Mesothelial cell of epicardium (in vitro differentiated cells): ENCODE data around the gene FNDC10. TPM values are rescaled to one million over a fixed set of nuclear protein-coding genes. Genes with fewer than 3 reads are reported as not detected.

ENCODE experiments used
- DNase-seq, 2 experiments: peaks; one replicate each; pipeline ENCODE4 v3.0.0; 2021; ENCODE audit warnings: low spot score in 2 of 2; ENCODE audit not compliant: unreplicated experiment in 2 of 2
- H3K27ac Mint-ChIP-seq: 2 replicates; pipeline ENCODE4 v1.8.0; 2021; ENCODE audit warnings: mixed read lengths
- H3K27me3 Mint-ChIP-seq: 2 replicates; pipeline ENCODE4 v1.8.0; 2021; ENCODE audit warnings: low read depth, mixed read lengths
- H3K36me3 Mint-ChIP-seq: 2 replicates; pipeline ENCODE4 v1.8.0; 2021; ENCODE audit warnings: mixed read lengths
- H3K4me1 Mint-ChIP-seq: 2 replicates; pipeline ENCODE4 v1.8.0; 2021; ENCODE audit warnings: mixed read lengths
- H3K4me3 Mint-ChIP-seq: 2 replicates; pipeline ENCODE4 v1.8.0; 2021; ENCODE audit warnings: mild to moderate bottlenecking, moderate library complexity, mixed read lengths
- H3K9me3 Mint-ChIP-seq: 2 replicates; pipeline ENCODE4 v1.8.0; 2021; ENCODE audit warnings: mixed read lengths
- total RNA-seq: library from RNA; stranded (reverse); gene quantifications from 3 replicates; pipeline ENCODE4 v1.2.1, GENCODE V29; 2021
- TF ChIP-seq, protein P1 (sequence below): fragments of 200-600 bp; sonication (generic); IDR thresholded peaks from one replicate; pipeline ENCODE4 v1.5.0; 2021; ENCODE audit warnings: antibody characterized with exemption; ENCODE audit not compliant: unreplicated experiment

Gene FNDC10
- total RNA-seq, 1 donor from 2014 or later, result 5.4 TPM

GRCh38 chr1:1617516-1617915 is 17.6 kb upstream of the FNDC10 start:
- Mint-ChIP-seq H3K9me3 (no peaks in the 10 kb centered on the region), H3K27me3 (no peaks in the 10 kb centered on the region), H3K27ac (no peak overlapping the region), H3K4me3 (peak overlapping the region; percentile 80), H3K36me3 (peaks cover 5% of the 10 kb centered on the region), H3K4me1 (peaks cover 23% of the 10 kb centered on the region)
- no peak for DNase-seq
- TF ChIP-seq, protein P1, sequence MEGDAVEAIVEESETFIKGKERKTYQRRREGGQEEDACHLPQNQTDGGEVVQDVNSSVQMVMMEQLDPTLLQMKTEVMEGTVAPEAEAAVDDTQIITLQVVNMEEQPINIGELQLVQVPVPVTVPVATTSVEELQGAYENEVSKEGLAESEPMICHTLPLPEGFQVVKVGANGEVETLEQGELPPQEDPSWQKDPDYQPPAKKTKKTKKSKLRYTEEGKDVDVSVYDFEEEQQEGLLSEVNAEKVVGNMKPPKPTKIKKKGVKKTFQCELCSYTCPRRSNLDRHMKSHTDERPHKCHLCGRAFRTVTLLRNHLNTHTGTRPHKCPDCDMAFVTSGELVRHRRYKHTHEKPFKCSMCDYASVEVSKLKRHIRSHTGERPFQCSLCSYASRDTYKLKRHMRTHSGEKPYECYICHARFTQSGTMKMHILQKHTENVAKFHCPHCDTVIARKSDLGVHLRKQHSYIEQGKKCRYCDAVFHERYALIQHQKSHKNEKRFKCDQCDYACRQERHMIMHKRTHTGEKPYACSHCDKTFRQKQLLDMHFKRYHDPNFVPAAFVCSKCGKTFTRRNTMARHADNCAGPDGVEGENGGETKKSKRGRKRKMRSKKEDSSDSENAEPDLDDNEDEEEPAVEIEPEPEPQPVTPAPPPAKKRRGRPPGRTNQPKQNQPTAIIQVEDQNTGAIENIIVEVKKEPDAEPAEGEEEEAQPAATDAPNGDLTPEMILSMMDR, result no peak

DNA sequence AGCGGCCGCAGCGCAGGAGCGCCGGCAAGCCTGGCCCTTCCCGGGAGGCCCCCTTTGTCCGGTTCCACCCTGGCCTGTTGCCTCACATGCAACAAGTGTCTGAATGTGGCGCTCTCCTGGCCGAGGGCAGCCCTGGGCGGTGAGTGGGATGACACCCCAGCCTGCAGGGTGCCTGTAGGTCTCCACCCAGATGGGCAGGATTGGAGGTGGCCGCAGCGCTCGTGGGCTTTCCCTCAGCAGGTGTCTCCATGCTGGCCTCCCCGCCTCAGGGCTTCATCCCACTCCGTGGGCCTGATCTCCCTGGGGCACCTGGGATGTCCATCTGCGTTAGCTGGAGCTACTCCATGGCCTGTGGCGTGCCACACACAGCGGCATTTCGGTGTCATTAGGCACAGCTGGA is 16.9 kb upstream of the FNDC10 start:
- Mint-ChIP-seq H3K27me3 (no peaks in the 10 kb centered on the region), H3K4me1 (peaks cover 25% of the 10 kb centered on the region), H3K4me3 (peak overlapping the region; percentile 80), H3K36me3 (peaks cover 8% of the 10 kb centered on the region), H3K27ac (no peak overlapping the region), H3K9me3 (no peaks in the 10 kb centered on the region)
- no peak for DNase-seq
- TF ChIP-seq, protein P1, result no peak

DNA sequence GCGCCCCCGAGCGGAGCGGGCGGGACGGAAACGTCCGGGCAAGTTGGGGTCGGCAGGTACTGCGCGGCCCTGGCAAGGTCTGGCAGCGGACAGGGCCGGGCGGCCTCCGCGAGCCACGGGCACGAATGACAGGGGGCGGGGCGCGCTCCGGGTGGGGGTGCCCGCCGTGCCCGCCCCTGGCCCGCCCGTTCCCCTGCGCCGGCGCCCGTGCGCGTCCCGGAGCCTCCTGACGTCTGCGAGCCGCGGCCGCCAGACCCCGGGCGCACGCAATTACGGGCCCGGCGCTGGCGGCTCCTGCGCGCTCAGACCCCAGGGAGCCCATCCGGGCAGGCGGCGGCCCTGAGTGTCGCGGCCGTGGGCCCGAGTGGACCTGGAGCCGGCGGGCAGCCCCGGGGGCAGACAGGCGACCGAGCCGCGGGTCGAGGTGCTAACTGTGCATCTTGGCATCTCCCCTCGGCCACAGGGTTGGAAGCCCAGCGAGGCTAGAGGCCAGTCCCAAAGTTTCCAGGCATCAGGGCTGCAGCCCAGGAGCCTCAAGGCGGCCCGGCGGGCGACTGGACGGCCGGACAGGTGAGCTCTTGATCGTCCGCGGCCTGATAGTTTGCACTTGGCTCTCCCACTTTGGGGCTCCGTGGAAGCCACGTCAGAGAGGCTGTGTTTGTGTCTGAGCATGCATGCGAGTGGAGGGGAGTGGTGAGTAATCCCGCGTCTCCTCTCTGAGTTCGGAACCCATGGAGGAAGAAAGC is 16.3 kb upstream of the FNDC10 start:
- Mint-ChIP-seq H3K4me1 (peaks cover 26% of the 10 kb centered on the region), H3K27me3 (no peaks in the 10 kb centered on the region), H3K27ac (peak overlapping the region; percentile 85), H3K36me3 (peaks cover 8% of the 10 kb centered on the region), H3K4me3 (peak overlapping the region; percentile 80), H3K9me3 (no peaks in the 10 kb centered on the region)
- DNase-seq, result no peak
- TF ChIP-seq, protein P1, result no peak

DNA sequence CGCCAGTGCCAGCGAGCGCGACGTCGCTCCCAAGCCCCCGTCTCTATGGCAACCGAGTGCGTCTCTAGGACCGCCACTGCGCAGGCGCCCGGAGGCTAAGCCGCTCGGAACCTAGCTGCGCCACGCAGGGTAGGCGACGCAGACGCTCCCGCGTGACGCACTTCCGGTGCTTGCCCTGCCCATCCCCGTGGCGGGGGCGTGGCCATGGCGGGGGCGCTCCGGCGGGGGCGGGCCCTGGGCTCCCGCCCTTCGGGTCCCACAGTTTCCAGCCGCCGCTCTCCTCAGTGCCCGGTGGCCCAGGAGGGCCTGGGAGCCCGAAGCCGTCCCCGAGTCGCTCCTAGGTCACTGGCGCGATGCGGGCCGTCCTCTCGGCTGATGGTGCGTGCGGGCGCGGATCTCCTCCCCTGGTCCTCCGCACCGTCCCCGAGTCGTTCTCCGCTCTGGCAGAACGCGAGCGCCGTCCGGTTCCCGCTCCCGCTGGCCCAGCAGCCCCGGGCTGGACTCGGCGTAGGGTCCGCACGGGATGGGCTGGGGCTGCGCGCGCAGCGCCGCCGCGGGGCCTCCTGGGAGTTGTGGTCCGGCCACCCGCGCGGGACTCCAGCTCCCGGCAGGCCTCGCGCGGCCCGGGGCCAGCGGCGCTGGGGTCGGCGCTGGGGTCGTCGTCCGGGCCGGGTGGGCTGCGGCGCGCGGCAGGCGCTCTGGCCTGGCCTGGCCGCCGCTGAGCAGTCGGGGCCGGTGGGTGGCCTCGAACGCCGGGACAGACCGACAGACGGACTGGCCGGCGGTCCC is 15.5 kb upstream of the FNDC10 start, which contains the start of gene MIB2:
TSS of gene MIB2 (plus strand) at position 245 of the 789 bp plus-strand sequence. CDS start 7,953 bp downstream, outside the sequence.
- Mint-ChIP-seq H3K4me3 (peak within 1 kb of the TSS; percentile 97), H3K27me3 (no peaks in the 10 kb centered on the region), H3K9me3 (no peaks in the 10 kb centered on the region), H3K4me1 (peaks cover 30% of the 10 kb centered on the region), H3K36me3 (peaks cover 8% of the 10 kb centered on the region), H3K27ac (peak within 1 kb of the TSS; percentile 99)
- TF ChIP-seq, protein P1, result no peak
- DNase-seq, result peak; percentile 97 to 98

GRCh38 chr1:1614954-1615255 is 15.0 kb upstream of the FNDC10 start:
- Mint-ChIP-seq H3K4me3 (peak overlapping the region; percentile 97), H3K9me3 (no peaks in the 10 kb centered on the region), H3K4me1 (peaks cover 30% of the 10 kb centered on the region), H3K36me3 (peaks cover 8% of the 10 kb centered on the region), H3K27me3 (no peaks in the 10 kb centered on the region), H3K27ac (peak overlapping the region; percentile 99)
- DNase-seq, result no peak
- TF ChIP-seq, protein P1, result no peak
